Measurements from ENCODE around the gene MCCC1.
"Not testable (repeated sequence)": the region's sequence is repeated elsewhere in the genome, so short reads cannot be mapped to it uniquely, and the experiment has no call there.

Gene MCCC1

GRCh38 chr3:183108470-183108869, 9.2 kb upstream of the MCCC1 start:
- Histone ChIP-seq H3K36me3 (ENCODE audit: insufficient read depth, low read length) (no peaks in the 10 kb centered on the region), H3K4me3 (no peak overlapping the region), H3K27ac (no peak overlapping the region), H3K9ac (ENCODE audit: insufficient read length) (no peak overlapping the region), H3K9me3 (ENCODE audit: low read depth, low read length) (no peaks in the 10 kb centered on the region)
- no peak for DNase-seq (ENCODE audit: low read depth, low spot score)
- TF ChIP-seq EZH2 (IDR thresholded peaks at IDR 0.05) (no peak), FOXP2 (optimal IDR thresholded peaks at IDR 0.05; ENCODE audit: control extremely low read depth, extremely low read length, insufficient read depth) (no peak), POLR2AphosphoS5 (IDR thresholded peaks at IDR 0.05; ENCODE audit: borderline replicate concordance, low read depth, low read length) (no peak)

- no peak for DNase-seq (ENCODE audit: low read depth, low spot score)
- H3K27ac ChIP-seq, result peak overlapping the region; percentile 53
- no peak overlapping the region for H3K4me3 ChIP-seq
- no peak for TF ChIP-seq EZH2 (IDR thresholded peaks at IDR 0.05)
- no peak for TF ChIP-seq FOXP2 (optimal IDR thresholded peaks at IDR 0.05; ENCODE audit: control extremely low read depth, extremely low read length, insufficient read depth)
- TF ChIP-seq POLR2AphosphoS5 (IDR thresholded peaks at IDR 0.05; ENCODE audit: borderline replicate concordance, low read depth, low read length), result no peak
- H3K9ac ChIP-seq (ENCODE audit: insufficient read length), result no peak overlapping the region
- no peaks in the 10 kb centered on the region for H3K36me3 ChIP-seq (ENCODE audit: insufficient read depth, low read length)
- H3K9me3 ChIP-seq (ENCODE audit: low read depth, low read length), result no peaks in the 10 kb centered on the region
Observed at GRCh38 chr3:183108001-183108449, 8.7 kb upstream of the MCCC1 start.

GRCh38 chr3:183107372-183107771, 8.1 kb upstream of the MCCC1 start:
- not testable (repeated sequence) for H3K27ac ChIP-seq; H3K36me3 ChIP-seq (ENCODE audit: insufficient read depth, low read length)

GRCh38 chr3:183106635-183107034, 7.3 kb upstream of the MCCC1 start:
- Histone ChIP-seq H3K4me3 (no peak overlapping the region), H3K9me3 (ENCODE audit: low read depth, low read length) (no peaks in the 10 kb centered on the region), H3K36me3 (ENCODE audit: insufficient read depth, low read length) (no peaks in the 10 kb centered on the region), H3K27ac (no peak overlapping the region), H3K9ac (ENCODE audit: insufficient read length) (no peak overlapping the region)
- TF ChIP-seq FOXP2 (optimal IDR thresholded peaks at IDR 0.05; ENCODE audit: control extremely low read depth, extremely low read length, insufficient read depth) (no peak), EZH2 (IDR thresholded peaks at IDR 0.05) (no peak), POLR2AphosphoS5 (IDR thresholded peaks at IDR 0.05; ENCODE audit: borderline replicate concordance, low read depth, low read length) (no peak)
- no peak for DNase-seq (ENCODE audit: low read depth, low spot score)

More at GRCh38 chr3:183107372-183107771, 8.1 kb upstream of the MCCC1 start:
- not testable (repeated sequence) for H3K9ac ChIP-seq (ENCODE audit: insufficient read length); H3K4me3 ChIP-seq; DNase-seq (ENCODE audit: low read depth, low spot score); H3K9me3 ChIP-seq (ENCODE audit: low read depth, low read length)

GRCh38 chr3:183103950-183104349, 4.7 kb upstream of the MCCC1 start:
- not testable (repeated sequence) for H3K9ac ChIP-seq (ENCODE audit: insufficient read length); DNase-seq (ENCODE audit: low read depth, low spot score); H3K36me3 ChIP-seq (ENCODE audit: insufficient read depth, low read length); H3K27ac ChIP-seq; H3K9me3 ChIP-seq (ENCODE audit: low read depth, low read length); H3K4me3 ChIP-seq

- H3K27ac ChIP-seq; DNase-seq (ENCODE audit: low read depth, low spot score); H3K4me3 ChIP-seq: not testable (repeated sequence)
Observed at GRCh38 chr3:183101040-183101439, 1.7 kb upstream of the MCCC1 start.

GRCh38 chr3:183100376-183100775, 1.1 kb upstream of the MCCC1 start:
- no peak for DNase-seq (ENCODE audit: low read depth, low spot score)
- TF ChIP-seq POLR2AphosphoS5 (IDR thresholded peaks at IDR 0.05; ENCODE audit: borderline replicate concordance, low read depth, low read length), result no peak
- no peak for TF ChIP-seq EZH2 (IDR thresholded peaks at IDR 0.05)
- no peak for TF ChIP-seq FOXP2 (optimal IDR thresholded peaks at IDR 0.05; ENCODE audit: control extremely low read depth, extremely low read length, insufficient read depth)
- peak overlapping the region; percentile 9; the same call in 1 of the 2 replicates for H3K27ac ChIP-seq

More at GRCh38 chr3:183101040-183101439, 1.7 kb upstream of the MCCC1 start:
- not testable (repeated sequence) for H3K36me3 ChIP-seq (ENCODE audit: insufficient read depth, low read length); H3K9ac ChIP-seq (ENCODE audit: insufficient read length); H3K9me3 ChIP-seq (ENCODE audit: low read depth, low read length)

GRCh38 chr3:183099838-183100204, 525 bp upstream of the MCCC1 start:
- Histone ChIP-seq H3K27ac (peak overlapping the region; percentile 9), H3K4me3 (peak overlapping the region; percentile 89)
- no peak for DNase-seq (ENCODE audit: low read depth, low spot score)

More at GRCh38 chr3:183100376-183100775, 1.1 kb upstream of the MCCC1 start:
- Histone ChIP-seq H3K4me3 (no peak overlapping the region), H3K9me3 (ENCODE audit: low read depth, low read length) (no peaks in the 10 kb centered on the region), H3K36me3 (ENCODE audit: insufficient read depth, low read length) (0 out of 2 replicates have a peak, but pooled peaks cover 4% of the 10 kb centered on the region), H3K9ac (ENCODE audit: insufficient read length) (no peak overlapping the region)

GRCh38 chr3:183098536-183099025, 715 bp downstream of the MCCC1 start:
- no peak for DNase-seq (ENCODE audit: low read depth, low spot score)

More at GRCh38 chr3:183099838-183100204, 525 bp upstream of the MCCC1 start:
- 0 out of 2 replicates have a peak, but pooled peaks cover 4% of the 10 kb centered on the region for H3K36me3 ChIP-seq (ENCODE audit: insufficient read depth, low read length)
- no peak overlapping the region for H3K9ac ChIP-seq (ENCODE audit: insufficient read length)
- no peaks in the 10 kb centered on the region for H3K9me3 ChIP-seq (ENCODE audit: low read depth, low read length)
- TF ChIP-seq FOXP2 (optimal IDR thresholded peaks at IDR 0.05; ENCODE audit: control extremely low read depth, extremely low read length, insufficient read depth) (no peak), POLR2AphosphoS5 (IDR thresholded peaks at IDR 0.05; ENCODE audit: borderline replicate concordance, low read depth, low read length) (no peak), EZH2 (IDR thresholded peaks at IDR 0.05) (no peak)

More at GRCh38 chr3:183098536-183099025, 715 bp downstream of the MCCC1 start:
- peak overlapping the region; percentile 89 for H3K4me3 ChIP-seq
- TF ChIP-seq POLR2AphosphoS5 (IDR thresholded peaks at IDR 0.05; ENCODE audit: borderline replicate concordance, low read depth, low read length) (no peak), FOXP2 (optimal IDR thresholded peaks at IDR 0.05; ENCODE audit: control extremely low read depth, extremely low read length, insufficient read depth) (no peak), EZH2 (IDR thresholded peaks at IDR 0.05) (no peak)
- peaks cover 6% of the 10 kb centered on the region for H3K36me3 ChIP-seq (ENCODE audit: insufficient read depth, low read length)
- no peak overlapping the region for H3K27ac ChIP-seq
- no peaks in the 10 kb centered on the region for H3K9me3 ChIP-seq (ENCODE audit: low read depth, low read length)
- H3K9ac ChIP-seq (ENCODE audit: insufficient read length), result peak overlapping the region; percentile 89

Data from SK-N-MC (cell line).